Body of pancreas (tissue), 4 donors: ENCODE data around the gene ANKRD61. TPM values are rescaled to one million over a fixed set of nuclear protein-coding genes. Genes with fewer than 3 reads are reported as not detected.

Experiments
- ATAC-seq: fragments of 150-250 bp; one replicate; pipeline ENCODE4 v1.9.1; 2016
- DNase-seq, 4 donors: peaks; one replicate each; pipeline ENCODE4 v3.0.0-alpha.2; 2019
- H3K27ac ChIP-seq, 4 donors: fragments of 200-600 bp; sonication (generic); 1 replicate in 3 of 4; 2 replicates in 1 of 4; pipeline versions ENCODE4 v1.5.1 to v1.6.1; 2016 to 2019; ENCODE audit warnings: mild to moderate bottlenecking in 1 of 4, mixed read lengths in 1 of 4, moderate library complexity in 1 of 4
- H3K27me3 ChIP-seq, 2 donors: fragments of 200-600 bp; sonication (generic); one replicate each; pipeline ENCODE4 v1.6.0; 2016; ENCODE audit warnings: mild to moderate bottlenecking in 1 of 2
- H3K36me3 ChIP-seq, 2 donors: fragments of 200-600 bp; sonication (generic); replicated peaks in 1 of 2; 2 replicates each; pipeline ENCODE4 v1.5.1; 2016; ENCODE audit warnings: low read depth in 2 of 2; ENCODE audit not compliant: insufficient read depth in 1 of 2
- H3K4me1 ChIP-seq: fragments of 200-600 bp; sonication (generic); one replicate; pipeline ENCODE4 v1.6.0; 2016
- H3K4me3 ChIP-seq, 2 donors: fragments of 200-600 bp; sonication (generic); 1 replicate in 1 of 2; 2 replicates in 1 of 2; pipeline ENCODE4 v1.5.1; 2016 to 2019
- H3K9me3 ChIP-seq, 3 donors: fragments of 200-600 bp; sonication (generic); 1 replicate in 2 of 3; 2 replicates in 1 of 3; pipeline ENCODE4 v1.5.1; 2016
- CTCF ChIP-seq, 7 experiments: fragments of 450-650 bp in 4 of 7; fragments of 200-600 bp in 3 of 7; sonication (generic) in 3 of 7; IDR thresholded peaks; one replicate each; pipeline ENCODE4 v1.5.1; 2016 to 2019; ENCODE audit warnings: antibody characterized with exemption in 7 of 7
- POLR2A ChIP-seq, 3 donors: fragments of 450-650 bp; IDR thresholded peaks; one replicate each; pipeline ENCODE4 v1.6.1; 2016; ENCODE audit warnings: antibody characterized with exemption in 3 of 3, mild to moderate bottlenecking in 2 of 3
- WGBS, 2 donors: methylation state at CpG; one replicate each; pipeline ENCODE4 v1.1.5; 2017; 5-methylcytosine and 5-hydroxymethylcytosine counted together
- intact Hi-C: fragments of 100-400 bp; cut with DNase I; formaldehyde crosslinking; loops from one replicate; pipeline ENCODE4 v1.15.1; 2023
- total RNA-seq, 2 donors: library from RNA; depleted of rRNA; stranded (reverse); fragments of >200 nt; gene quantifications; one replicate each; pipeline ENCODE4 v1.1.0, GENCODE V29; 2016

Gene ANKRD61
- total RNA-seq, 2 donors from 2014 or later = not detected

- Histone ChIP-seq H3K9me3 (no peaks in the 10 kb centered on the region), H3K4me3 (no peak overlapping the region), H3K4me1 (peaks cover 17% of the 10 kb centered on the region), H3K27me3 (no peaks in the 10 kb centered on the region), H3K27ac (no peak overlapping the region), H3K36me3 (peaks cover 4 to 16% of the 10 kb centered on the region in 2 donors)
- intact Hi-C loops = no loop called here
- ATAC-seq (peak; percentile 33), DNase-seq (peak; percentile 32 to 58 (median 46))
- TF ChIP-seq POLR2A (IDR thresholded peaks at IDR 0.05) (no peak), CTCF (IDR thresholded peaks at IDR 0.05) (no peak)
- 70 to 76% methylated on average over 8 of the region's 8 CpGs for WGBS, 2 donors
Observed at GRCh38 chr7:6015917-6016652, 15.1 kb upstream of the ANKRD61 start.

DNA sequence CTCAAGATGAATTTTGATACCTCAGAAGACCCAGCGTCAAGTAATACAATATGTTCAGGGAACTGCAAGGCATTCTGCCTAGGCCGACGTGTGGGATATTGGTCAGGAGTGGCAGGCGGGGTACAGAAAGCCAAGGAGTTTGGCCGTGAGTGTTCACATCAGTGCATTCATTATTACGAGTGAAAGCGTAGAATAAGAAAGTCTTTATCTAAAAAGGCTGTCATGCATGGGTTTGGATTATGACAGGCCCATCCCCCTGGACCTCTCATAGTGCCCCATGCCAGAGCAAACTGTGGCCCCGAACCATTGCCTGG lies 14.6 kb upstream of the ANKRD61 start:
- Histone ChIP-seq H3K9me3 (no peaks in the 10 kb centered on the region), H3K27me3 (no peaks in the 10 kb centered on the region), H3K4me1 (peaks cover 13% of the 10 kb centered on the region), H3K36me3 (peaks cover 4 to 16% of the 10 kb centered on the region in 2 donors), H3K4me3 (no peak overlapping the region), H3K27ac (no peak overlapping the region)
- TF ChIP-seq POLR2A (IDR thresholded peaks at IDR 0.05) = no peak
- ATAC-seq = no peak
- intact Hi-C loops = no loop called here
- 94 to 98% methylated on average over 8 of the region's 8 CpGs for WGBS, 2 donors
- no peak for DNase-seq

DNA sequence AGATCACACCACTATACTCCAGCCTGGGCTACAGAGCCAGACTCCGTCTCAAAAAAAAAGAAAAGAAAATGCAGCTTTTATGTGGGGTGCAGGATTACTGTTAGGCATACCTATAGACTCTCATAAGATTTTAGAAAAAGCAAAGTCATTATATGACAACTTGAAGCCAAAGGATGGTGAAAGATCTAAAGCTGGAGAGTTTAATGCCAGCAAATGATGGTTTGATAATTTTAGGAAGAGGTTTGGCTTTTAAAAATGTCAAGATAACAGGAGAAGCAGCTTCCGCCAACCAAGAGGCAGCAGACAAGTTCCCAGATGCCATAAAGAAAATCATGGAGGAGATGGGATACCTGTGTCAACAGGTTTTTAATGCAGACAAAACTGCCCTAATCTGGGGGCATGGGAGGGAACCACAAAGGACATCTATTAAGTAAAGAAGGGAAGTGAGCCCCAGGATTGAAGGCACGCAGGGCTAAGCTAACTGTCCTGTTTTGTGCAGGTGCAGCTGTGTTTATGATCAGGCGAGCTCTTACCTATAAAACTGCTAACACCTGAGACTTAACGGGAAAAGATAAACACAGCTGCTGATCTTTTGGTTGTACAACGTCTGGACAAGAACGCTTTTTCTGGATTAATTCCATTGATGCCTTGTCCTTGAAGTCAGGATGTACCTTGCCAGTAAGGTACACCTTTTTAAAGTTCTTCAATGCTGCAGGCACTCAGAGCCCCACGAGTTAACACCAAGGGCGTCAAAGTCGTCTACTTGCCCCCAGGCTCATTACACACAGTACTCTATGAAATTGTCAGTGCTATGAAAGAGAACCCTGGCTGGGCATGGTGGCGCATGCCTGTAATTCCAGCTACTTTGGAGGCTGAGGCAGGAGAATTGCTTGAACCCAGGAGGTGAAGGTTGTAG lies 10.5 kb upstream of the ANKRD61 start:
- no peak for ATAC-seq
- intact Hi-C loops = no loop called here
- Histone ChIP-seq H3K36me3 (peaks cover 4 to 45% of the 10 kb centered on the region in 2 donors), H3K9me3 (no peaks in the 10 kb centered on the region), H3K4me1 (no peaks in the 10 kb centered on the region), H3K27me3 (no peaks in the 10 kb centered on the region), H3K4me3 (no peak overlapping the region), H3K27ac (no peak overlapping the region)
- no peak for TF ChIP-seq POLR2A (IDR thresholded peaks at IDR 0.05)
- WGBS, 2 donors = 67 to 68% methylated on average over 11 of the region's 11 CpGs
- no peak for DNase-seq

DNA sequence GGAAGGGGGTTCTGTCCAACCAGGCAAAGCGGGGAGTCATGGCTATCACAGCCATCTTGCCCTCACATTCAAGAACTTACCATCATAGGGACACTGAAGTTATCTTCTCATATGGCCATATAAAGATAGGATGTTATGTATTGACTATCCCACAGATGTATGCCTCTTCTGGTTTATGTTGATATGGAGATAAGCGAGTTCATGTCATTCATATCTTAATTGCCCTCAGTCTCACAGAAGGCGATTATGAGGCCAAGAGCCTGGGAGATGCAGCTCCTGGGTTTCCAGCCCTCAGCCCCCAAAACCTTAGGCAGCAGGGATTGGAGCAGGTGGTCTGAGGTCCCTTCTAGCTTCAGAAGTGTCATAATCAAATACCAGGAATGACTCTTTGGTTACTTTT lies 8.5 kb upstream of the ANKRD61 start:
- ATAC-seq (no peak), DNase-seq (no peak)
- Histone ChIP-seq H3K36me3 (peaks cover 4 to 51% of the 10 kb centered on the region in 2 donors), H3K27me3 (no peaks in the 10 kb centered on the region), H3K27ac (no peak overlapping the region), H3K4me3 (no peak overlapping the region), H3K4me1 (no peaks in the 10 kb centered on the region), H3K9me3 (no peaks in the 10 kb centered on the region)
- intact Hi-C loops = no loop called here
- TF ChIP-seq CTCF (IDR thresholded peaks at IDR 0.05) (no peak), POLR2A (IDR thresholded peaks at IDR 0.05) (no peak)
- 89 to 90% methylated on average over 3 of the region's 3 CpGs for WGBS, 2 donors

- H3K27me3 ChIP-seq = no peaks in the 10 kb centered on the region
- no peak for DNase-seq
- no peaks in the 10 kb centered on the region for H3K4me1 ChIP-seq
- WGBS, 2 donors = 89 to 92% methylated on average over 7 of the region's 7 CpGs
- peaks cover 0 to 46% of the 10 kb centered on the region in 2 donors for H3K36me3 ChIP-seq
- H3K9me3 ChIP-seq = no peaks in the 10 kb centered on the region
- no peak for ATAC-seq
- intact Hi-C loops = no loop called here
- TF ChIP-seq POLR2A (IDR thresholded peaks at IDR 0.05) (no peak), CTCF (IDR thresholded peaks at IDR 0.05) (no peak)
- no peak overlapping the region for H3K4me3 ChIP-seq
- H3K27ac ChIP-seq = no peak overlapping the region
Observed at GRCh38 chr7:6023974-6024435, 7.2 kb upstream of the ANKRD61 start.
